Mammary epithelial cell (primary cell): Measurements from ENCODE around the gene LRRC3.

ENCODE experiments used
- CTCF ChIP-seq, 2 donors: IDR thresholded peaks in 1 of 2; conservative IDR thresholded peaks in 1 of 2; 2 replicates each; pipeline ENCODE4 v1.5.1; 2011 to 2012; ENCODE audit warnings: inconsistent platforms in 2 of 2, low read length in 2 of 2, mild to moderate bottlenecking in 2 of 2, control low read depth in 1 of 2, low read depth in 1 of 2; ENCODE audit not compliant: insufficient read depth in 1 of 2; ENCODE audit errors: extremely low read depth in 1 of 2
- EZH2 ChIP-seq: IDR thresholded peaks from 2 replicates; pipeline ENCODE4 v1.6.1; 2012; ENCODE audit warnings: low read length, inconsistent platforms, borderline replicate concordance

DNA sequence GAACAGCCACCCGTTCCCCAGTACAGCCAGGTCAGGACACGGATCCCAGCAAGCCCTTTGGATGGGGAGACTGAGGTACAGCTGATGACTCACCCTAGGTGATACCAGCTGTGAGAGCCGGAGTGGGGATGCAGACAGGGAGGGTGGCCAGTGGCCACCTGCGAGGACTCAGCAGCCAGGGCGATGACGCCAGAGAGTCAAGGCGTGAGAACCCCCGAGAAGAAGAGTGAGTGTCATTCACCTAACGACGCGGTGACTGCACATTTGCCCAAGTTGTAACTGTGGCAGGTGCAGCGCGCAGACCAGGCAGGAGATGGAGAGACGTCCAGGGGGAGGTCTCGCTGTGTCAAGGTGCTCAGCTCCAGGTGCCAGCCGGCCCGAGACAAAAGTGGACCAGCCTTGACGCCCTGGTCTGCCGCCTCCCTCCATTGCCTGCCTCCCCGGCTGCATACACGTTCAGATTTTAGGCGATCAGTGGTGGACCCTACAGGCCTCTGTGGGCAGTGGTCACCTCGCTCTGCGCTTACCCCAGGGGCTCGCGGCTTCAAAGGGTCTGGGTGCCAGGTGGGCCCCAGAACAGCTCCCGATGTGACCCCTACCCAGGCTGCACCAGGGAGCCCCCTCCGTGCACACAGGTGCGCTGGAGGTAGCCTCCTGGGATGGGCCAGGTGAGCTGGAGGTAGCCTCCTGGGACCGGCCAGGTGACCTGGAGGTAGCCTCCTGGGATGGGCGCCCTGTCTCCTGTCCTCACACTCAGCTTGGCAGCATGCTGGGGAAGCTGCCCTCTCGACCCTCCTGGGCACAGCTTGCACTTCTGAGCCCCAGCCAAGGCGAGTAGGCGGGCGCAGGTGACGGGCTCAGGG lies 11.9 kb downstream of the LRRC3 start:
- TF ChIP-seq CTCF (conservative IDR thresholded peaks at IDR 0.05 in 1 of 2, IDR thresholded peaks at IDR 0.05 in 1 of 2; ENCODE audit: extremely low read depth in 1 of 2, insufficient read depth in 1 of 2, low read depth in 1 of 2, low read length in 2 of 2), result no peak
- no peak for TF ChIP-seq EZH2
